SK-N-MC (cell line): Measurements from ENCODE around the gene PARP15.

Experiments used
- EZH2 ChIP-seq: fragments of 200-600 bp; sonication (generic); IDR thresholded peaks from one replicate; pipeline ENCODE4 v1.6.1; 2017; ENCODE audit warnings: antibody characterized with exemption
- FOXP2 ChIP-seq: optimal IDR thresholded peaks from 2 replicates; pipeline ENCODE3; 2011; ENCODE audit warnings: mild to moderate bottlenecking, moderate library complexity; ENCODE audit not compliant: insufficient read depth; ENCODE audit errors: extremely low read length, control extremely low read depth
- POLR2AphosphoS5 ChIP-seq: IDR thresholded peaks from 2 replicates; pipeline ENCODE4 v1.6.1; 2012; ENCODE audit warnings: mild to moderate bottlenecking, low read depth, low read length, borderline replicate concordance

DNA sequence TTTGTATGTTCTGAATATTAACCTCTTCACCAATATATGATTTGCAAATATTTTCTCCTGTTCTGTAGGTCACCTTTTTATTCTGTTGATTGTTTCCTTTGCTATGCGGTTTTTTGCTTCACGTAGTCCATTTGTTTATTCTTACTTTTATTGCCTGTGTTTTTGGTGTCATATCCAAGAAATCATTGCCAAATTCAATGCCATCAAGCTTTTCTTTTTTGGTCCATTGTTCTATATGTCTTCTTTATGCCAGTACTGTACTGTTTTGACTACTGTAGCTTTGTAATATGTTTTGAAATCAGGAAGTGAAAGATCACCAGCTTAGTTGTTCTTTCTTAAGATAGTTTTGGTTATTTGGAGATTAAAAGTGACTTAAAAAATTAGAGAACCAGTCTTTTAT is 4.2 kb downstream of the PARP15 start:
- TF ChIP-seq EZH2 (no peak), POLR2AphosphoS5 (no peak), FOXP2 (no peak)
